Endothelial cell of hepatic sinusoid (primary cell): ENCODE data around the gene AQP9.

Source experiments
- in situ Hi-C: cut with HindIII; loops from 2 replicates; pipeline ENCODE4 v1.10.0; 2017; ENCODE audit warnings: low sequenced_read_pairs

The AQP9 gene

GRCh38 chr15:58221591-58222241, 83.5 kb downstream of the AQP9 start:
- in situ Hi-C loops: loop anchor here (5.0 kb wide), 1 partner anchor 106 kb away; no protein-coding TSS in a partner anchor

DNA sequence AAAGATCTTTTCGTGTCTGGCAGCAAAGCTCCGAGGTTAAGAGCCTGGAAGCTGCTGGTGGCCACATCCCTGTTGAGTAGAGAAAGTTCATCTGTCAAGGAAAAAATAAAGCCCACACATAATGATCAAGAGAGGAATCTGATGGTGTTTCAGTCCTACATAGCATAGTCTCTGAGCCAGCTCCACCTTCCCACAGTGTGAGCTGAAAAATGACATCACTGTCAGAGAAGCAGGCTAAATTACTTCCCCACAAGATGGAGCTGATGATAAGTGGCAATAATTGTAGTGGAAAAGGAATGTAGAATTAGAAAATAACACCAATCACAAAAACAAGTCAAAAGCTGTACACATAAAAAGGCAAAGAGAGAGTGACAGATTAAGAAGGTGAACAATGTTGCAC, 84.5 kb downstream of the AQP9 start:
- in situ Hi-C loops: loop anchor here (5.0 kb wide), 1 partner anchor 105 kb away; no protein-coding TSS in a partner anchor

GRCh38 chr15:58223432-58223831, 85.3 kb downstream of the AQP9 start:
- in situ Hi-C loops: loop anchor here (5.0 kb wide), 1 partner anchor 104 kb away; no protein-coding TSS in a partner anchor

GRCh38 chr15:58224068-58224467, 85.9 kb downstream of the AQP9 start:
- in situ Hi-C loops: loop anchor here (5.0 kb wide), 1 partner anchor 103 kb away; no protein-coding TSS in a partner anchor

- in situ Hi-C loops: no loop called here
These were observed 89.7 kb downstream of the AQP9 start for GRCh38 chr15:58227706-58228543.

DNA sequence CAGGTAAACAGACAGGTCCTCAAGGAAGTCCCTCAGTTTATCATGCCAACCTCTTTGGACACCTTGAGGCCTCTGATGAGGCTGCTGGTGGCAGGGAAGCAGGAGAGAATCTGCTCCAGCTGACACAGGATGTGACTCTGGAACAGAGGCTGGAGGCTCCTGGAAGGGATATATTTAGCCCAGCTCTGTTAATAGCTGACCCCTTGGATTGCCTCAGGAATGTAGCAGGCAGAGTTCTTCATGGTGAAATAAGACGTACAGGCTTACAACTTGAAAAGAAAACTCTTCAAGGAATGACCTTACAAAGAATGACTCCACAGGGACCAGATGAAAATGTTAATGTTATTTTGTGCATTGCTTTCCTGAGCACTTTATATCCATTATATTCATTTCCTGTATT, 90.5 kb downstream of the AQP9 start:
- in situ Hi-C loops: no loop called here

DNA sequence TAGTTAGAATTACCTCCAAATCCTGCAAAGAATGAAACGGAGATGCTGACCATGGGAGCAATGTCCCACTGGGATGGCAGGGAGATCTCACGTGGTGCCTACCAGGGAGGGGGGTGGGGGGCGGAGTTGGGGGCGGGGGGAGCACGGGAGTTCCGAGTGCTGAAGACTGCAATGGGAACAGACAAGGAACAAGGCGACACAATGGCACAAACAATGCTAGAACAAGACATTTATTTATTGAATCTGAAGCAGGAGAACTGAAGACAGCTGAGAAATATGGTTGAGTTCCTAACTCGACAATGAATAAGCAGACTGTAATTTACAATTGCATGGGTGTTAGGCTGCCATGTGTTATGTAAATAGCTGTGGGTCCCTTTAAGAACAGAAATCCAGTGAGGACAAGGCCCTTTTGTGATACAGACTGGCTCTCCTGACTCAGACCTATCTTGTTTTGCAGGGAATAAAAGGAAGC, 91.2 kb downstream of the AQP9 start:
- in situ Hi-C loops: no loop called here

DNA sequence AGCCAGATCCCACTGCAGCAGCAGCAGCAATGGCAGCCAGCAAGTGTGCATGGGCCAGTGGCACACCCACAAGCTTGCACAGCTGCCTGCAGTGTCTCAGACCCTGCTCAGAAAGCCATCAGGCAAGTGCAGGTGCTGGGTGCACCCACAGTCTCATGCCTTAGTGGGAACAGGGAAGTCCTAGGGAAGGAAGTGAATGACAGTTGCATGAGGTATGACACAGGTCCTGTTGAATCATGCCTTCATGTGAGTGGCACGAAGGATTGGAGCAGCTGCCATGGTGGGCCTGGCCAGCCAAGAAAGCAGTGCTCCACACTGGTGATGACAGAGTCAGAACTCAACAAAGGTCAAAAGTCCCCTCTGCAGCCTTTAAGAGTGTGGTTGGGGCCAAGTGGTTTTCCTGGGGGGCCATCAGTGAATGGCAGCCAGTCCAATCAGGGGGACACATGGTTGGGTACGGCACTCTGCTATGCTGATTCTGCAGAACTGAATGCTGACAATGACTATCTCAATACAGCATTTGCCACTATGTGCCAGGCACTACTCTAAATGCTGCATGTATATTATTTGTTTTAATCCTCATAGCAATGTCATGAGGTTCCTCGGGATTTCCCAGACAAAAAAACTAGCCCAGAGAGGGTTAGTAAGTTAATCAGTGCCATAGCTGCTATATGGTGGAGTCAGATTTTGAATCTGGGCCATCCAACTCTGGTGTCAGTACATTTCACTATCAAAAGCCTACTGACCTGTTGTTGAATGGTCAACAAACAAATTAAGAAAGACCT, 94.3 kb downstream of the AQP9 start:
- in situ Hi-C loops: no loop called here

DNA sequence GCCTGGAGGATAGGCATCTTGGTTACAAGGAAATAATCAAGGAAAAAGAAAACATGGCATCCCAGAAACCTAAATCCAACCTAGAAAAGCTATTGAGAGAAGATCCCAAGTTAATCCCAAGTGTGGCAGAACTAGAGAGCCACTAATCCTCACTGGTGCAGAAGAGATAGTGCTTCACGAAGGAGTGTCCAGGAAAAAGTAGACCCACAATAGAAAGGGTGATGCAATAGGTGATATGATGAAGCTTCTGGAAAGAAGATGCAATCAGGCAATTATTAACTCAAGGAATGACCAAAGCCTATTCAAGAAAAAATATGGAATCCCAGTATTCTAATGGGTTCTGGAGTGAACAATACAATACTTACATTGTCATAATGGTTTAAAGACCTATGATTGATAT, 95.2 kb downstream of the AQP9 start:
- in situ Hi-C loops: no loop called here
